Neural progenitor cell (in vitro differentiated cells): ENCODE data around the gene NOTCH4. TPM values are rescaled to one million over a fixed set of nuclear protein-coding genes. Genes with fewer than 3 reads are reported as not detected.
A peak's percentile ranks its signal among the peaks of the same experiment; 100 is the strongest.

Experiments
- DNase-seq: peaks from one replicate; pipeline ENCODE4 v3.0.0-alpha.2; 2016; ENCODE audit warnings: low spot score
- H2AFZ ChIP-seq: fragments of 200-600 bp; sonication (generic); replicated peaks from 2 replicates; pipeline ENCODE4 v1.6.1; 2016; ENCODE audit warnings: antibody characterized with exemption
- H3F3A ChIP-seq: fragments of 200-600 bp; sonication (generic); 2 replicates; pipeline ENCODE4 v1.6.1; 2016; ENCODE audit warnings: antibody characterized with exemption, low read depth
- H3K27ac ChIP-seq: fragments of 200-600 bp; sonication (generic); 2 replicates; pipeline ENCODE4 v1.5.1; 2016; ENCODE audit warnings: mild to moderate bottlenecking
- H3K27me3 ChIP-seq: fragments of 200-600 bp; sonication (generic); 2 replicates; pipeline ENCODE4 v1.6.1; 2016; ENCODE audit warnings: mild to moderate bottlenecking, moderate library complexity
- H3K36me3 ChIP-seq: fragments of 200-600 bp; sonication (generic); 2 replicates; pipeline ENCODE4 v1.5.1; 2016
- H3K4me1 ChIP-seq: fragments of 200-600 bp; sonication (generic); 2 replicates; pipeline ENCODE4 v1.6.1; 2016; ENCODE audit warnings: mixed run types
- H3K4me2 ChIP-seq: fragments of 200-600 bp; sonication (generic); 2 replicates; pipeline ENCODE4 v1.6.1; 2016
- H3K4me3 ChIP-seq: fragments of 200-600 bp; sonication (generic); 2 replicates; pipeline ENCODE4 v1.5.1; 2016
- H3K79me2 ChIP-seq: fragments of 200-600 bp; sonication (generic); 2 replicates; pipeline ENCODE4 v1.6.1; 2016; ENCODE audit warnings: low read depth
- H3K9ac ChIP-seq: fragments of 200-600 bp; sonication (generic); 2 replicates; pipeline ENCODE4 v1.6.1; 2016
- H3K9me3 ChIP-seq: fragments of 200-600 bp; sonication (generic); 2 replicates; pipeline ENCODE4 v1.5.1; 2016; ENCODE audit warnings: low read depth
- H4K20me1 ChIP-seq: fragments of 200-600 bp; sonication (generic); 2 replicates; pipeline ENCODE4 v1.6.1; 2016; ENCODE audit warnings: low read depth
- H3K27ac Mint-ChIP-seq: 3 replicates; pipeline ENCODE4 v1.8.0; 2021; ENCODE audit warnings: mixed read lengths
- H3K27me3 Mint-ChIP-seq: 2 replicates; pipeline ENCODE4 v1.8.0; 2022; ENCODE audit warnings: low read depth, mild to moderate bottlenecking, inconsistent platforms, moderate library complexity, mixed read lengths; ENCODE audit not compliant: insufficient read depth
- H3K36me3 Mint-ChIP-seq: 3 replicates; pipeline ENCODE4 v1.8.0; 2021; ENCODE audit warnings: mixed read lengths
- H3K4me1 Mint-ChIP-seq: 3 replicates; pipeline ENCODE4 v1.8.0; 2021; ENCODE audit warnings: mixed read lengths
- H3K4me3 Mint-ChIP-seq: 3 replicates; pipeline ENCODE4 v1.8.0; 2021; ENCODE audit warnings: mild to moderate bottlenecking, moderate library complexity, mixed read lengths
- H3K9me3 Mint-ChIP-seq: 3 replicates; pipeline ENCODE4 v1.8.0; 2020; ENCODE audit warnings: mixed read lengths
- CTCF ChIP-seq: fragments of 200-600 bp; sonication (generic); IDR thresholded peaks from 2 replicates; pipeline ENCODE4 v1.5.1; 2017; ENCODE audit warnings: antibody characterized with exemption, mild to moderate bottlenecking
- EZH2 ChIP-seq: fragments of 200-600 bp; sonication (generic); IDR thresholded peaks from 2 replicates; pipeline ENCODE4 v1.6.1; 2017; ENCODE audit warnings: antibody characterized with exemption, mild to moderate bottlenecking, moderate library complexity
- EZH2phosphoT487 ChIP-seq: fragments of 200-600 bp; sonication (generic); IDR thresholded peaks from 2 replicates; pipeline ENCODE4 v1.6.1; 2017; ENCODE audit warnings: antibody characterized with exemption
- total RNA-seq: library from RNA; depleted of rRNA; stranded (reverse); fragments of >200 nt; gene quantifications from 2 replicates; pipeline ENCODE4 v1.2.3, GENCODE V29; 2015; ENCODE audit warnings: low replicate concordance

The NOTCH4 gene
- total RNA-seq, 1 donor from 2014 or later: 3.2 TPM

- Mint-ChIP-seq H3K27ac (peak within 1 kb of the TSS; percentile 96), H3K9me3 (no peaks in the 10 kb centered on the region), H3K4me3 (peak within 1 kb of the TSS; percentile 93), H3K36me3 (peaks cover 15% of the 10 kb centered on the region), H3K4me1 (peaks cover 67% of the 10 kb centered on the region), H3K27me3 (peaks cover 12% of the 10 kb centered on the region)
- H2AFZ ChIP-seq: no peak within 1 kb of the TSS
- no peaks in the 10 kb centered on the region for H3K36me3 ChIP-seq
- H3K9ac ChIP-seq: peak within 1 kb of the TSS; percentile 59
- peak within 1 kb of the TSS; percentile 78 for H3K27ac ChIP-seq
- no peaks in the 10 kb centered on the region for H3K27me3 ChIP-seq
- H4K20me1 ChIP-seq: peaks cover 27% of the 10 kb centered on the region
- TF ChIP-seq EZH2phosphoT487 (no peak), EZH2 (no peak), CTCF (no peak)
- peaks cover 48% of the 10 kb centered on the region for H3F3A ChIP-seq
- peak; percentile 90 for DNase-seq
- H3K79me2 ChIP-seq: peaks cover 36% of the 10 kb centered on the region
- H3K9me3 ChIP-seq: no peaks in the 10 kb centered on the region
- peaks cover 24% of the 10 kb centered on the region for H3K4me1 ChIP-seq
- H3K4me3 ChIP-seq: peak within 1 kb of the TSS; percentile 88
- peak within 1 kb of the TSS; percentile 99 for H3K4me2 ChIP-seq
Observed at GRCh38 chr6:32190054-32190851, 33.6 kb downstream of the NOTCH4 start, which contains the start of gene PBX2. TSS of gene PBX2 (minus strand) at chr6:32190202. CDS start at chr6:32189915, 287 bp downstream.

DNA sequence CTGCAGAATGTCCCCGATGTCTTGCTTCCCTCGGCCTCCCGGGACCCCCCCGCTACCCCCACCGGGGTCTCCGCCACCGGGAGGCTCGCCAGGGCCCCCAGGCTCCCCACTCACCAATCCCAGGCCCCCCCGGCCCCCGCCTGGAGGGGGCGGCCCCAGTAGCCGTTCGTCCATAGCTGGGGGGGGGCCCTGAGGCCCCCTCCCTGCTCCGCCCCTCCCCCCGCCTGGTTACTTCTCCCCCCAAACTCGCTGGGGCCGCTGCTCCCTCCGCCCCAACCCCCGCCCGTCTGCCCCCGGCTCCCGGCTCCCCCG is 34.2 kb downstream of the NOTCH4 start:
- peaks cover 36% of the 10 kb centered on the region for H3K79me2 ChIP-seq
- H3F3A ChIP-seq: peaks cover 42% of the 10 kb centered on the region
- peak overlapping the region; percentile 96 for H3K27ac Mint-ChIP-seq
- H3K9me3 Mint-ChIP-seq: no peaks in the 10 kb centered on the region
- H3K27me3 ChIP-seq: no peaks in the 10 kb centered on the region
- H3K36me3 Mint-ChIP-seq: peaks cover 15% of the 10 kb centered on the region
- H3K27me3 Mint-ChIP-seq: peaks cover 12% of the 10 kb centered on the region
- H3K4me3 ChIP-seq: peak overlapping the region; percentile 88
- H3K4me1 ChIP-seq: peaks cover 22% of the 10 kb centered on the region
- H3K4me2 ChIP-seq: peak overlapping the region; percentile 99
- peak; percentile 38 for DNase-seq
- H3K9ac ChIP-seq: peak overlapping the region; percentile 59
- H2AFZ ChIP-seq: no peak overlapping the region
- TF ChIP-seq EZH2: no peak
- no peak for TF ChIP-seq EZH2phosphoT487
- no peak for TF ChIP-seq CTCF
- no peaks in the 10 kb centered on the region for H3K36me3 ChIP-seq
- peak overlapping the region; percentile 93 for H3K4me3 Mint-ChIP-seq
- H3K9me3 ChIP-seq: no peaks in the 10 kb centered on the region
- H4K20me1 ChIP-seq: peaks cover 27% of the 10 kb centered on the region
- H3K4me1 Mint-ChIP-seq: peaks cover 65% of the 10 kb centered on the region
- H3K27ac ChIP-seq: peak overlapping the region; percentile 66

DNA sequence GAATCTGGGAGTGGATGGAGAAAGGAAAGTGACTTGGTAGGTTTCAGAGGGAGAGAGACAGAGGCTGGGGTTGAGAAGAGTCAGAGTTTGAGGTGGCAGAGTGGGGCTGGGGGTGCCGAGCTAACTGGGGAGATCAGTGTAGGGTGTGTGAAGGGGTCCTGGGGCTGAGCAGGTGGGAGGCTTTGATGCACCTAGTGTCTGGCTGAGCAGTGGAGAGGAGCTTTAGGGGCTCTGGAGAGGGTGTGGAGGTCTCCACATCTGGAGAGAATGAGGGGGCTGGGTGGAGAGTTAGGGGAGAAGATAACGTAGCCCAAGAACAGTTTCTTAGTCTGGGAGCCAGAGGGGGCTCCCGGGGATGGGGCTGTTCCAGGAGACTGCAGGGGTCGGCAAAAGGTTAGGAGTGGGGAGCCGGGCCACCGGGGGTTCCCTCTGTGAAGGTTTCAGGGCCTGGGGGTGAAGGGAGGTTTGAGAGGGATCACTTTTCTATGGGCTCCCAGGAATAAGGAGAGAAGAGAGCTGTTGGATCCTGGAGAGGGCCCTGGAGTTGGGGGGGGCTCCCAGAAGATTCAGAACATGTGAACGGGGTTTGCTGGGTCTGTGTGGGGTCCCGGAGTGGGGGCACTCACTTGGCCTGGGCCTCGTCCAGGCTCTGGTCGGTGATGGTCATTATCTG is 34.7 kb downstream of the NOTCH4 start:
- TF ChIP-seq EZH2phosphoT487 (no peak), CTCF (no peak), EZH2 (no peak)
- Histone ChIP-seq H3K27ac (peak overlapping the region; percentile 66), H2AFZ (no peak overlapping the region)

More for the DNA sequence above, 34.7 kb downstream of the NOTCH4 start:
- no peaks in the 10 kb centered on the region for H3K27me3 ChIP-seq
- peak overlapping the region; percentile 93 for H3K4me3 Mint-ChIP-seq
- H4K20me1 ChIP-seq: peaks cover 27% of the 10 kb centered on the region
- H3K36me3 Mint-ChIP-seq: peaks cover 15% of the 10 kb centered on the region
- H3K27ac Mint-ChIP-seq: peak overlapping the region; percentile 96
- no peaks in the 10 kb centered on the region for H3K9me3 ChIP-seq
- peak overlapping the region; percentile 59 for H3K9ac ChIP-seq
- peak overlapping the region; percentile 99 for H3K4me2 ChIP-seq
- H3K4me1 ChIP-seq: peaks cover 20% of the 10 kb centered on the region
- peaks cover 12% of the 10 kb centered on the region for H3K27me3 Mint-ChIP-seq
- no peaks in the 10 kb centered on the region for H3K36me3 ChIP-seq
- peaks cover 42% of the 10 kb centered on the region for H3F3A ChIP-seq
- H3K79me2 ChIP-seq: peaks cover 36% of the 10 kb centered on the region
- peaks cover 62% of the 10 kb centered on the region for H3K4me1 Mint-ChIP-seq
- DNase-seq: no peak
- peak overlapping the region; percentile 88 for H3K4me3 ChIP-seq
- no peaks in the 10 kb centered on the region for H3K9me3 Mint-ChIP-seq
